Ascending aorta (tissue), 2 donors: ENCODE results near the gene INPP5E. TPM values are rescaled to one million over a fixed set of nuclear protein-coding genes. Genes with fewer than 3 reads are reported as not detected.
"Not testable (repeated sequence)": the region's sequence is repeated elsewhere in the genome, so short reads cannot be mapped to it uniquely, and the experiment has no call there.

ENCODE experiments used
- DNase-seq, 2 donors: peaks; one replicate each; pipeline ENCODE4 v3.0.0-alpha.2; 2019; ENCODE audit warnings: low spot score in 2 of 2
- H3K27ac ChIP-seq, 2 donors: fragments of 200-600 bp; sonication (generic); one replicate each; pipeline ENCODE4 v1.5.1; 2016 to 2017; ENCODE audit warnings: mild to moderate bottlenecking in 1 of 2
- H3K27me3 ChIP-seq: fragments of 200-600 bp; sonication (generic); one replicate; pipeline ENCODE4 v1.5.1; 2017
- H3K36me3 ChIP-seq, 2 donors: fragments of 200-600 bp; sonication (generic); one replicate each; pipeline ENCODE4 v1.5.1; 2016
- H3K4me1 ChIP-seq, 2 donors: fragments of 200-600 bp; sonication (generic); one replicate each; pipeline ENCODE4 v1.5.1; 2016 to 2017; ENCODE audit warnings: mild to moderate bottlenecking in 1 of 2
- H3K4me3 ChIP-seq, 2 donors: fragments of 200-600 bp; sonication (generic); one replicate each; pipeline ENCODE4 v1.5.1; 2016 to 2017; ENCODE audit warnings: mild to moderate bottlenecking in 1 of 2
- H3K9me3 ChIP-seq, 2 donors: fragments of 200-600 bp; sonication (generic); one replicate each; pipeline ENCODE4 v1.5.1; 2016
- intact Hi-C: fragments of 100-400 bp; cut with DNase I; formaldehyde crosslinking; loops from one replicate; pipeline ENCODE4 v1.15.1; 2023
- total RNA-seq: library from RNA; depleted of rRNA; stranded (reverse); fragments of >200 nt; gene quantifications from one replicate; pipeline ENCODE4 v1.1.0, GENCODE V29; 2016
- TF ChIP-seq, protein P1 (sequence below), 3 experiments: fragments of 200-600 bp in 2 of 3; fragments of 450-650 bp in 1 of 3; sonication (generic) in 2 of 3; IDR thresholded peaks; one replicate each; pipeline ENCODE4 v1.5.1; 2016 to 2019; ENCODE audit warnings: antibody characterized with exemption in 3 of 3, mild to moderate bottlenecking in 1 of 3, moderate library complexity in 1 of 3

INPP5E gene
- total RNA-seq, 1 donor from 2014 or later: 20.2 TPM

DNA sequence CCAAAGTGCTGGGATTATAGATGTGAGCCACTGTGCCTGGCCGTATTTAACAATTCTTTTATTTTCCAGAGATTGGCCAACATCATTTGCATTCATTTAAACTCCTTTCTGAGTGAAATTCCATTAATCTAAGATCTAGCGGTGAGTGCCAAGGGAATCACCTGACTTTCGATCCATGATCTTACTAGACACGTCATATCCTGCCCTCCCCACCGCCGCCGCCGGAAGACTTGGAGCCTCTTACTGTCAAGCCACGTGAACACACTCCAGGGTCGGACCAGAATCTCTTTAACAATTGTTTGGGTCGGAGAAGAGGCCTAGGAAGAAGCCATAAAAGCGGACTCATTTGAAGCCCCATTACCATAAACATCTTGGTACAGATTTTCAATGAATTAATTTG, 12.9 kb downstream of the INPP5E start:
- Histone ChIP-seq H3K9me3 (no peaks in the 10 kb centered on the region), H3K4me3 (no peak overlapping the region), H3K27me3 (no peaks in the 10 kb centered on the region), H3K36me3 (peaks cover 49 to 51% of the 10 kb centered on the region in 2 donors), H3K27ac (no peak overlapping the region), H3K4me1 (no peaks in the 10 kb centered on the region)
- no peak for DNase-seq
- intact Hi-C loops: no loop called here
- TF ChIP-seq, protein P1, sequence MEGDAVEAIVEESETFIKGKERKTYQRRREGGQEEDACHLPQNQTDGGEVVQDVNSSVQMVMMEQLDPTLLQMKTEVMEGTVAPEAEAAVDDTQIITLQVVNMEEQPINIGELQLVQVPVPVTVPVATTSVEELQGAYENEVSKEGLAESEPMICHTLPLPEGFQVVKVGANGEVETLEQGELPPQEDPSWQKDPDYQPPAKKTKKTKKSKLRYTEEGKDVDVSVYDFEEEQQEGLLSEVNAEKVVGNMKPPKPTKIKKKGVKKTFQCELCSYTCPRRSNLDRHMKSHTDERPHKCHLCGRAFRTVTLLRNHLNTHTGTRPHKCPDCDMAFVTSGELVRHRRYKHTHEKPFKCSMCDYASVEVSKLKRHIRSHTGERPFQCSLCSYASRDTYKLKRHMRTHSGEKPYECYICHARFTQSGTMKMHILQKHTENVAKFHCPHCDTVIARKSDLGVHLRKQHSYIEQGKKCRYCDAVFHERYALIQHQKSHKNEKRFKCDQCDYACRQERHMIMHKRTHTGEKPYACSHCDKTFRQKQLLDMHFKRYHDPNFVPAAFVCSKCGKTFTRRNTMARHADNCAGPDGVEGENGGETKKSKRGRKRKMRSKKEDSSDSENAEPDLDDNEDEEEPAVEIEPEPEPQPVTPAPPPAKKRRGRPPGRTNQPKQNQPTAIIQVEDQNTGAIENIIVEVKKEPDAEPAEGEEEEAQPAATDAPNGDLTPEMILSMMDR (IDR thresholded peaks at IDR 0.05): no peak

DNA sequence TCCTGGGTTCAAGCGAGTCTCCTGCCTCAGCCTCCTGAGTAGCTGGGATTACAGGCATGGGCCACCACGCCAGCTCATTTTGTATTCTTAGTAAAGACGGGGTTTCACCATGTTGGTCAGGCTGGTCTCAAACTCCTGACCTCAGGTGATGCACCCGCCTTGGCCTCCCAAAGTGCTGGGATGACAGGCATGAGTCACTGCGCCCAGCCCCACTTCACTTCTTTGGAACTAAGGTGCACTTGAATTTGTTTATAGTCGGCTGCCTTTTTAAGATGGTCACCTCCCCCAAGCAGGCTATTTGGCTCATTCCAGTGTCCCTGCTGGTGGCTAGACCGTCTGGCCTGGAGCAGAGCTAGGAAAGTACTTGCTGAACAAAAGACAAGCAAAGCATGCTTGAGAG, 14.3 kb downstream of the INPP5E start:
- not testable (repeated sequence) for H3K27ac ChIP-seq, H3K4me3 ChIP-seq, H3K9me3 ChIP-seq, H3K4me1 ChIP-seq, H3K27me3 ChIP-seq, DNase-seq
- intact Hi-C loops: loop anchor here (2.0 kb wide), 1 partner anchor 13 kb away; the partner anchor contains the start of gene INPP5E
- H3K36me3 ChIP-seq: peaks cover 58 to 59% of the 10 kb centered on the region in 2 donors

DNA sequence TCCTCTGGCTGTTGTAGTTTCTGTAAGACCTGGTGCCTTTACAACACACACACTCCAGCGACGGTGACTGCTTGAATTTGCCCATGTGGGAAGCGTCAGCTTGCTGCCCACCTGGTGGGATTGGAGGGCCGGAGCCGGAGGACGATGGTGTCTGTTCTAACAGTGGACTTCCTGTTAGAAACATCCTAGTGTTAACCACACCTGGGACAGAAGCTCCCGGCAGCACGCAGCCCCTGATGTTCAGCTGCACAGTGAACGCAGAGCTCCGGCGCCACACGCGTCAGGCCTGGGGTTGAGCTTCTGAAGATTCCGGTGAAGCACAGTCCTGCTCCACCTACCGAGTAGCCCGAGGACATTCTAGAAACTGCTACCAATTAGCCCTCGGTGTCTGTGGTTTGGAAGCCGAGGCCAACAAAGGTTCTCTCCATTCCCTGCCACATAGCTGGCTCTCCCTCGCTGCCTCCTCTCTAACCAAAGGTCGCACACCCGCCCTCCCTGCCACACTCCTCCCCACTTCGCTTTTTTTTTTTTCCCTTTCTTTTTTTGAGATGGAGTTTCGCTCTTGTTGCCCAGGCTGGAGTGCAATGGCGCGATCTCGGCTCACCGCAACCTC, 14.8 kb downstream of the INPP5E start:
- H3K4me3 ChIP-seq: no peak overlapping the region
- no peak overlapping the region for H3K27ac ChIP-seq
- H3K27me3 ChIP-seq: no peaks in the 10 kb centered on the region
- TF ChIP-seq, protein P1 (IDR thresholded peaks at IDR 0.05): no peak
- H3K4me1 ChIP-seq: no peaks in the 10 kb centered on the region
- no peaks in the 10 kb centered on the region for H3K9me3 ChIP-seq
- no peak for DNase-seq
- intact Hi-C loops: loop anchor here (2.0 kb wide), 1 partner anchor 14 kb away; the partner anchor contains the start of gene INPP5E
- peaks cover 58% of the 10 kb centered on the region in 2 donors for H3K36me3 ChIP-seq

DNA sequence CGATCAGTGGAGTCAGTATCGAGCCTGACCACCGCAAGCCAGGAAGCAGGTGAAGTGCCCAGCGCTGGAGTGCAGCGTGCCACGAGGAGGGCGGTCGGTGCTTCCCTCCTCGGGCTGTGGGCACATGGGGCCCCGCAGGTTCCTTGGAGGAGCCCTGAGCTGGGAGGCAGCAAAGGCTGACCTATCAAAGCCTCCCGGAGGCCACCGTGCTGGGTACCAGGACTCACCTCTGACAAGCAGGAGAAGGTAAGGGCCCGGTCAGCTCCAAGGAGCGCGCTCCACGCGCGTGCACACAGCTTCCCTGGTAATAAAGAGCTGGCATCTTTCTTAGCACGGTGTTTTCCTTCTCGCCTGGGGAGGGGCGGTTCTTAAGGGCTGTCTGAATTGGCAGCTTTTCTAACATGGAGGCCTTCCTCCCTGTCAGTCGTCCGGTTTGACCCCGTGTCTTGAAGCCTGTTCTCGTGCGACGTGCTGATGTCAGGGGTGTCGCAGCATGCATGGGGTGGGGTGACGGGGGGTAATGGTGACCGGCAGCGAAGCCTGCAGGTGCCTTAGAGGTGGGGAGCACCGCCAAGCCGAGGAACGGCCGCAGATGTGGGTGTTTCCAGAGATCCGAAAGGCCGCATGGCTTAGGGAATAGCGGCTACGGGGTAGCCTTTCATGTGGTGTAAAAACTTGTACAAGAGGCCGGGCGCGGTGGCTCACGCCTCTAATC, 16.1 kb downstream of the INPP5E start:
- Histone ChIP-seq H3K4me3 (no peak overlapping the region), H3K4me1 (no peaks in the 10 kb centered on the region), H3K27me3 (no peaks in the 10 kb centered on the region), H3K27ac (no peak overlapping the region), H3K9me3 (no peaks in the 10 kb centered on the region), H3K36me3 (peaks cover 59 to 62% of the 10 kb centered on the region in 2 donors)
- TF ChIP-seq, protein P1 (IDR thresholded peaks at IDR 0.05): no peak
- DNase-seq: no peak
- intact Hi-C loops: loop anchor here (2.0 kb wide), 1 partner anchor 15 kb away; the partner anchor contains the start of gene INPP5E

DNA sequence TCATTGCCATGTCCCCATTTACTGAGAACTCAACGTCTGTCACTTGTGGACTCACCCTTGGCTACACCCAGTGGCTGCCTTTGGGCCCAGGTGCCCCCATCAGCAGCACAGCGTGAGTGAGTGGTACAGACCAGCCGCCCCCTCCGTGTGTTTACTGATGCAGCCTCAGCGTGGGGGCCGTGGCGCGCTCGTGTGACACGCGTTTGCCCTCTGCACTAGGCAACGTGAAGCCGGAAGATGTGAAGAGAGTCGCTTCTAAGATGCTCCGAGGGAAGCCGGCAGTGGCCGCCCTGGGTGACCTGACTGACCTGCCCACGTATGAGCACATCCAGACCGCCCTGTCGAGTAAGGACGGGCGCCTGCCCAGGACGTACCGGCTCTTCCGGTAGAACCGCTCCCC, 16.8 kb downstream of the INPP5E start:
- Histone ChIP-seq H3K4me1 (no peaks in the 10 kb centered on the region), H3K36me3 (peaks cover 66 to 69% of the 10 kb centered on the region in 2 donors), H3K27me3 (no peaks in the 10 kb centered on the region), H3K9me3 (no peaks in the 10 kb centered on the region), H3K4me3 (no peak overlapping the region), H3K27ac (no peak overlapping the region)
- no peak for DNase-seq
- intact Hi-C loops: no loop called here
- TF ChIP-seq, protein P1 (IDR thresholded peaks at IDR 0.05): no peak

DNA sequence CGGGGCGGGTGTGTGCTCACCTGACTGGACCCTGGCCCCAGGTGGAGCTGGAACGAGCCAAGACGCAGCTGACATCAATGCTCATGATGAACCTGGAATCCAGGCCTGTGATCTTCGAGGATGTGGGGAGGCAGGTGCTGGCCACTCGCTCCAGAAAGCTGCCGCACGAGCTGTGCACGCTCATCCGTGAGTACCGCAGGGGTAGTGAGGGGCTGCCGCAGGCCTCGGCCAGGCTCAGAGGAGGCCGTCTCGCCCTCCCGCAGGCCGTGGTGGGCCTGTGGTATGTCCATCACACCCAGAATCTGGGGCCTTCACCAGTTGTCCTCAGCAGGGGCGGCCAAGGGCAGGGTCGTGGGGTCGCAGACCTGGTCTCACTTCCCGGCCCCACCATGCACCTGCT, 17.9 kb downstream of the INPP5E start:
- no peak for DNase-seq
- H3K4me1 ChIP-seq: no peaks in the 10 kb centered on the region
- TF ChIP-seq, protein P1 (IDR thresholded peaks at IDR 0.05): no peak
- no peaks in the 10 kb centered on the region for H3K9me3 ChIP-seq
- H3K27me3 ChIP-seq: no peaks in the 10 kb centered on the region
- H3K36me3 ChIP-seq: peaks cover 77 to 80% of the 10 kb centered on the region in 2 donors
- H3K27ac ChIP-seq: no peak overlapping the region
- intact Hi-C loops: no loop called here
- H3K4me3 ChIP-seq: no peak overlapping the region
